NCI-H2171 (cell line): ENCODE data around the gene TMEM119.
"Not testable (repeated sequence)": the region's sequence is repeated elsewhere in the genome, so short reads cannot be mapped to it uniquely, and the experiment has no call there.

ENCODE experiments used
- DNase-seq: peaks from one replicate; lab custom pipeline; 2025; lab: John Stamatoyannopoulos, UW

Gene TMEM119

DNA sequence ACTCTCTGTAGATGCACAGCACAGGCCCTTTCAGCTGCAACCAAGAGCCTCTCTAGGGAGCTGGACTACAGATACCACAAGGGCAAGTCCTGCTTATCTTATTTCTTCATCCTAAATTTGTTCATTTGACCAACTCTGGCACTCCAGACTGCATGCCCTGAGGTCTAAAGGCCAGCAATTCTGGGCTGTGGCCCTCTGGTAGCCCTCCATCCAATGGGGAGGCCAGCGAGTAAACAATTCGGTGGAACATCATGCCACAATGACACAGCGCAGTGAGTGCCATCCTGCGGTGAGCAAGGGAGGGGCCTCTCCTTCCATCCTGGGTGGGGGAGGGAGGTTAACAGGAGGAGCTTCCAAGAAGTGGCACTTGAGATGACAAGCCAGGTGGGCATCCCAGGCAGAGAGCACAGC is 36.5 kb upstream of the TMEM119 start:
- DNase-seq = peak; percentile 72

DNA sequence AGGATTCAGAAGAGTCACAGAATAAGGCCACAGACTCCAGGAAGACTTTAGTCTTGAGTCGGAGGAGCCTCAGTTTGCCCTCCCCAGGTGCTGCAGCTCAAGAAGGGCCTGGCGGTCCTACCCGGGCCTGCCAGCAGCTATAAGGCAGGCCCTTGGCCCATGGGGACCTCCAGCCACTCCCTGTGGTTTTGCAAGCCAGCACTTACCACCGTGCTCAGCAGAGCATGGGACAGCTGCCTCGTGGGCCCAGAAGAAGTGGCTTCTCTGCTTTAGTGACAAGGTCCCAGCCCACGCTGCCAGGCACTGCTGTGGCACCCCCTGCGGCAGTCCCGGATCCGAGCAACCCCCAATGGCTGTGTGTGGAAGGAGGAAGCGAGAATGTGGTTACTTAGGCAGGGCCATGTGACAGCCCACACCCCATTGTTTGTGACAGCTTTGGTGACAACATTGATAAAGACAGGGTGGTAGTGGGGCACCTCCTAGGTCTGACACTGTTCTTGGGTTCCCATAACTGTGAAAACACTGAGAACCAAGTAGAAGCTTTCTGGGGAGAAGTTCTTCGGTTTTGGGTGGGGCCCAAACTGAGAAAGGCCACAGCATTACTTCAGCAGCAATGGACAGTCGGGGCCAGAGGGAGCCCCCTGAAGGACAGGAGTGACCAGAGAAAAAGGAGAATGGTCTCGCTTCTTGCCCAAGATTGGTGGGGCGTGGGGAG is 35.8 kb upstream of the TMEM119 start, which contains the start of gene SELPLG:
TSS of gene SELPLG (minus strand) at position 361 of the 715 bp plus-strand sequence. CDS start 9,587 bp downstream, outside the sequence.
- no peak for DNase-seq

DNA sequence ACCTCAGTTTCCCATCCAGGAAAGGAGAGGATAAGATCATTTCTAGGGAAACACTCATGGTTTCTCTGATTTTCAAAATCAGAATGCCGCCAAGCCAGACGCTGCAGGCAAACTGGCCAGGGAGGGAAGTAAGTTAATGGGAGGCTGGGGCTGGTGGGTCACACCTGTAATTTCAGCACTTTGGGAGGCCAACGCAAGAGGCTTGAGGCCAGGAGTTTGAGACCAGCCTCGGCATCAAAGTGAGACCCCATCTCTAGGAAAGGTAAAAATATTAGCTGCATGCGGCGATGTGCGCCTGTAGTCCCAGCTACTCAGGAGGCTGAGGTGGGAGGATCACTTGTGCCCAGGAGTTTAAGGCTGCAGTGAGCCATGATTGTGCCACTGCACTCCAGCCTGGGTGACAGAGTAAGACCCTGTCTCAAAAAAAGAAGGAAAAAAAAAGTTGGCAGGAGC is 35.2 kb upstream of the TMEM119 start:
- DNase-seq = no peak

DNA sequence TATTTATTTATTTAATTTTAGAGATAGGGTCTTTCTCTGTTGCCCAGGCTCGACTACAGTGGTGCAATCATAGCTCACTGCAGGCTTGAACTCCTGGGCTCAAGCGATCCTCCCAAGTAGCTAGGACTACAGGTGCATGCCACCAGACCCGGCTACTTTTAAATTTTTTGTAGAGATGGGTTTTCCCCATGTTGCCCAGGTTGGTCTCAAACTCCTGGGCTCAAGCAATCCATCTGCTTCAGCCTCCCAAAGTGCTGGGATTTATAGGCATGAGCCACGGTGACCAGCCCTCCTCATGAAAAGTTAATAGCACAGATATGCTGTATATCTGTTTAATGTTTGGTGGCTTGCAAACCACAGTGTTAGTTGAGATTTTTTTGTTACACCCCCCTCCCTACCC is 33.4 kb upstream of the TMEM119 start:
- not testable (repeated sequence) for DNase-seq

DNA sequence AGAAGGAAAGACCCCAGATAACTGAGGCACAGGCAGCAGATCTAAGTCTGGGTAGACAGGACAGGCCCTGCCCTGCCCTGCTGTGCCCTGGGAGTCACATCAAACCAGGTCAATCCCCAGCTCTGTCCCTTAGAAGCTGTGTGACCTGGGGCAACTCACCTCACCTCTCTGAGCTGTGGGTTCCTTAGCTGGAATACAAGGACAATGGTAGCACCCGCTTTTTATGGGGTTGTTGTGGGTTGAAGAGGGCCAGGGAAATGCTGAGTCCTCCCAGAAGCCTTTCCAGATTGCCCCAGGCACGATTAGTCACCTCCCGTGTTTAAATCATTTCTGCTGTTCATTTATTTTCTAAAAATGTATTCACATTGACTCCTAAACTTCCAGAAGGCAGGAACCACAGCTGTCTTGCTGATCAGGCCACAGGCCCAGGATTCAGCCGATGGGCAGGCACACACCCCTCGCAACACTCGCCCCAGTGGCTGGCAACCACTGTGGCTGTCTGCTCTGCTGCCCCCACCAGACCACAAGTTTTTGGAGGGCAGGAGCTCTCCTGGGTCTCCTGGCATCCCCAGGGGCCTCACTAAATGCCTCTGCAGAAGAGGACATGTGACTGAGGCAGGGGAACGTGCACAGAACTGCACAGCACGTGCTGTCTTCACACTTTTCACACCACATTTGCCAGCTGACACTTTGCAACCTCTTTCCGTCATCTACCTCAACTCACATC is 32.8 kb upstream of the TMEM119 start:
- no peak for DNase-seq

DNA sequence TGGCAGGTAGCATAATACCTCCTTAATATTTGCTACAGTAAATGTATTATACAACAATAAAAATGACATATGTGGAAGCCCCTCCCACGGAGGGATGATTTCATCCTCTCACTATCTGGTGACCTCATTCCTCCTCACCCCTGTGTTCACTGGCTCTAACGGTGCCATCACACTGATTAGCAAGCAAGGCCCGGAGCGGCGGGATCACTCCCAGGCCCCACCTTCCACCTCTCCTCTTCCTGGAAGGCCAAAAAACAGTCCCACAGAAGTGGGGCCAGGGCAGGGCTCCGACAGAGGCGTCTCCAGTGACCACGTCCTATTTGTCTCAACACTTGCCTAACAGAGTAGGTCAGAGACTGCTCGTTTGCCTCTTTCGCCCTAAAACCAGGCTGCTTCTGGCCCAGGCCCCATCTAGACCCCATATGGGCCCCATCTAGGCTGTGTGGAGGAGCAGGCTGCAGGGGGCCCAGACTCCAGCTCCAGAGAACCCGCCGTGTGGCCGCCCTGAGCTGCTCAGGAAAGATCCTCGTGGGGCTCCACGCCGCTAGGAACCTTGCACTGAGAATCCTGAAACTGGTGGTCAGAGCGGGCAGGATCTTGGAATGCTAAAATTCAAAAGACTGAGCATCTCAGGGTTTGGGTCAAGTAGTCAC is 32.1 kb upstream of the TMEM119 start:
- DNase-seq = no peak

DNA sequence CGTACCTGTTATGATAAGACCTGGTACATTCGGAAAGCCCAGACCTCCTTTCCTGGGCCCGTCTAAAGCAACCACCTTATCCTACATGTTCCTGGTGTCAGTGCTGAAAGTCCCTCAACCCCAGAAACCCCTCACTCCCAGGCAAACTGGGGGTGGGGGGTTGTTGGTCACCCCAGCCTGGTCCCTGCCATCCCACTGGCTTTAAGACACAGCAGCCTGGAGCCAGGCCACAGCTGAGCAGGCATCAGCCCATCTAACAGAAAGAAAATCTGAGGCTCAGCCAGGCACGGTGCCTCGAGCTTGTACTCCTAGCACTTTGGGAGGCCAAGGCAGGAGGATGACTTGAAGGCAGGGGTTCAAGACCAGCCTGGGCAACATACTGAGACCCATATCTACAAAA is 31.3 kb upstream of the TMEM119 start:
- no peak for DNase-seq

DNA sequence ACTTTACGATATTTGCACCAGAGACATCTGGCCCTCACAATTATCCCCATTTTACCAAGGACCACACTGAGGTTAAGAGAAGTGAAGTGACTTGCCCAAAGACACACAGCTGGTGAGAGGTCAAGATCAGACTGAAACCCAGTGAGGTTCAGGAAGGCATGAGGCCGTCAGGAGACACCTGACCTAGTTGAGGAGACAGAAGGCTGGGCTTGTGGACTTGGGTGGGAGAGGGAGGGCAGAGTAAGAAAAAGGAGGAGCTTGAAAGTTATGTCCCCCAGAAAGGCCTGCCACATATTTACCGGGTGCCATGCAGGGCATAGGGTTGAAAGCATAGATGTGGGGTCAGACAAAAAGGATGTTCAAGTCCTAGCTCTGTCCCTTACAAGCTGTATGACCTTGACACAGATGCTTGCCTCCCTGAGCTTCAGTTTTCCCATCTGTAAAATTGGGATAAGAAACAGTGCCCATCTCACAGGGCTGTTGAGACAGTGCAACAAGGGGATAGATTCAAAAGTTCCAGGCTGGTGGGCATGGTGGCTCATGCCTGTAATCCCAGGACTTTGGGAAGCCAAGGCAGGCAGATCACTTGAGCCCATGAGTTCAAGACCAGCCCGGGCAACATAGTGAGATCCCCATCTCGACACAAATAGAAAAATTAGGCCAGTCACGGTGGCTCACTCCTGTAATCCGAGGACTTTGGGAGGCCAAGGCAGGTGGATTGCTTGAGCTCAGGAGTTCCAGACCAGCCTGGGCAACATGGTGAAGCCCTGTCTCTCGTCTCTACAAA is 29.4 kb upstream of the TMEM119 start:
- no peak for DNase-seq

DNA sequence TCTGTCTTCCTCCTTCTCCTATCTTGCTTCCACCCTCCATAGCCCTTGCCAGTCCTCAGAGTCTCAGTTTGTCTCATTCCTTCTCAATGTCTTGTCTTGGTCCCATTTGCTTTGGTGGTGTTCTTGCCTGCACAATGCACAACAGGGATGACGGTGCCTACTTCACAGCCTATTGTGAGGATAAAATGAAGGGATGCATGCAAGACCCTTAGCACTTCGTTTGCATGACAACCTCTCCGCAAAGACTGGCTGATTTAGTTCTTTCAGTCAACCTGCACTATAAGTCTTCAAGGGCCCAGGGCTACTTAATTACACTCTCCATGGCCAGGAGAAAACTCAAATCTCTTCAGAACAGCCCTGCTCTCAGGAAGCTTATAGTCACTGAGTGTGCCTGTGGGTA is 27.3 kb upstream of the TMEM119 start:
- no peak for DNase-seq

DNA sequence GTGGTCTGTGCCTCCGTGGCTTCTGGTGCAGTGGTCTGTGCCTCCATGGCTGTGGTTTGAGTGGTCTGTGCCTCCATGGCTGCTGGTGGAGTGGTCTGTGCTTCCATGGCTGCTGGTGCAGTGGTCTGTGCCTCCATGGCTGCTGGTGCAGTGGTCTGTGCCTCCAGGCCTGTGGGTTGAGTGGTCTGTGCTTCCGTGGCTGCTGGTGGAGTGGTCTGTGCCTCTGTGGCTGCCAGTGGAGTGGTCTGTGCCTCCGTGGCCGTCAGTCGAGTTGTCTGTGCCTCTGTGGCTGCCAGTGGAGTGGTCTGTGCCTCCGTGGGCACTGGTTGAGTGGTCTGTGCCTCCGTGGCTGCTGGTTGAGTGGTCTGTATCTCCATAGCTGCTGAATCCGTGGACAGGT is 25.7 kb upstream of the TMEM119 start:
- no peak for DNase-seq

DNA sequence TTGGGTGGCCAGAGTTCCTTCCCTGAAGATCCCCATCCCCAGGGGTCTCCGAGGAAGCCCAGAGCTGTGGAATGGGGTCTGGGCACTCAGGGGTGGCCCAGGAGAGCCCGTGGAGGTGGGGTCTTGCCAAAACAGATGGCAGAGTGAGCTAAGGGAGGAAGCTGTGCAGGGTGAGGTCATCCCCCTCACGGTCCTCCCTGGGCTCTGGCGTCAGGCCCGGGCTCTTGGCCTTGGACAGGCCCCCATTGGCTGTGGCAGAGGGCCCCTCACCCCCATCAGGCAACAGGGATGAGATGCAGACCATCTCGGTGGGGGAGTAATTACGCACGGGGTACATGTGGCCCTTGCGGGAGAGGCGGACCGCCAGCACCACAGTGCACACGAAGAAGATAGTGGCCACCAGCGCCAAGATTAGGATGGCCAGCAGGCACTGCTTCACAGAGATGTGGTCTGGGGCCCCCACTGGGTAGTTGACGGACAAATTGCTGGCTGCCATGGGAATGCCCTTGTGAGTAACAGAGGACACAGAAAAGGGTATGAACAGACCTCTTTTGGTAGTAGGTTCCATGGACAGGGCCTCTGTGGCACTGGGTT is 25.1 kb upstream of the TMEM119 start:
- DNase-seq = no peak

DNA sequence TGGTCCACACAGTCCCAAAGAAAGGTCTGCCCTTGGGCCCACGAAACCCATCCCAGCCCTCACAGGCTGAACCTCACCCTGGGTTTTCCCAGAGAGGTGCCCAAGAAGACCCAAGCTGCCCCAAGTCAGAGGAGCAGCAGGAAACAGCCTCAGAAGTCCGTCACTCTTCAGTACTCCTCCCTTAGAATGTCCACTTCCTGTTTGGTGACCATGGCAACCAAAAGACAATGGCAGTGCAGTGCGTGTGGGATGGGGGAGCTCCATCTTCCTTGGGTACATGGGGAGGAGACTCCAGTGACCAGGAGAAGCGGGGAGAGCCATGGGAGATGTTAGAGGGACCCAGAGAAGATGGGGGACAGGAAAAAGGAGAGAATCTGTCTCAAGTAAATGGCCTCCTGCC is 24.5 kb upstream of the TMEM119 start:
- no peak for DNase-seq

DNA sequence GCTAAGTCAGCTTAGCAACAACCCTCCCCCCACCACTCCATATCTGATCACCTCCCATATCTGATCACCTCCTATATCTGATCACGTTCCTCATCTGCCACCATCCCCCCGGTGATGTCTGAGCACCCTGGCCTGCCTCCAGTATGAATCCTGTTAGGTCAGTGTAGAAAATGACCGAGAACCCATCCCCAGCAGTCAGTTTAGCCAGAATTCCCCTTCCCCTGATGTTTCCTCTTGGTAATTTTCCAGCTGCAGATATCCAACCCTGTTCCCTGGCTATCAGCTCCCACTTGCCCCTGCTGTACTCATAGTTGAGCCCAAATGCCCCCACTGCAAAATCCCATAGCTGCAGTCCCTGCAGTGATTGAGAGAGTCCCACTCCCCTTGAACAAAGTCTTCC is 23.3 kb upstream of the TMEM119 start:
- no peak for DNase-seq

DNA sequence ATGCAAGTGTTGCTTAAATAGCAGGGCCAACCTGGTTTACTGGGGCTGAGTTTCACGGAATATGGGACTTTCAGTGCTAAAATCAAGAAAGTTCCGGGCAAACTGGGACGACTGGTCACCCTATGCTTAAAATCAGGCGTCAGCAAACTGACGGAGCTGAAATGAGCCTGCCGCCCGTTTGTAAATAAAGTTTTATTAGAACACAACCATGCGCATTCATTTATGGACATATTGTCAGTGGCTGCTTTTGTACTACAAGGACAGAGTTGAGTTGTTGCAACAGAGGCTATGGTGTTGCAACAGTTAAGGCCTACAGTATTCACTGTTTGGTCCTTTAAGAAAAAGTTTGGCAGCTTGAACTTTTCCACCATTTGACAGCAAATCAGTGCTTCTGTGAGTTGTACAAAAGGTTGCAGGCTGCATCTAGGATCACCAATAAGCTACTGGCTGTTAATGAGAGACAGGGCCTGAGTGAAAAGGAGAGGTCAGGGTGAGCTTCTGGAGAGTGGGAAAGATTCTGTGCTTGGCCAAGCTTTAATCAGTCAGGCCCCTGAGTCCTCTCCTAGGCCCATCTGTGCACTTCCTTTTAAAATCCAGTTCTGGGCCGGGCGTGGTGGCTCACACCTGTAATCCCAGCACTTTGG is 22.5 kb upstream of the TMEM119 start:
- no peak for DNase-seq

DNA sequence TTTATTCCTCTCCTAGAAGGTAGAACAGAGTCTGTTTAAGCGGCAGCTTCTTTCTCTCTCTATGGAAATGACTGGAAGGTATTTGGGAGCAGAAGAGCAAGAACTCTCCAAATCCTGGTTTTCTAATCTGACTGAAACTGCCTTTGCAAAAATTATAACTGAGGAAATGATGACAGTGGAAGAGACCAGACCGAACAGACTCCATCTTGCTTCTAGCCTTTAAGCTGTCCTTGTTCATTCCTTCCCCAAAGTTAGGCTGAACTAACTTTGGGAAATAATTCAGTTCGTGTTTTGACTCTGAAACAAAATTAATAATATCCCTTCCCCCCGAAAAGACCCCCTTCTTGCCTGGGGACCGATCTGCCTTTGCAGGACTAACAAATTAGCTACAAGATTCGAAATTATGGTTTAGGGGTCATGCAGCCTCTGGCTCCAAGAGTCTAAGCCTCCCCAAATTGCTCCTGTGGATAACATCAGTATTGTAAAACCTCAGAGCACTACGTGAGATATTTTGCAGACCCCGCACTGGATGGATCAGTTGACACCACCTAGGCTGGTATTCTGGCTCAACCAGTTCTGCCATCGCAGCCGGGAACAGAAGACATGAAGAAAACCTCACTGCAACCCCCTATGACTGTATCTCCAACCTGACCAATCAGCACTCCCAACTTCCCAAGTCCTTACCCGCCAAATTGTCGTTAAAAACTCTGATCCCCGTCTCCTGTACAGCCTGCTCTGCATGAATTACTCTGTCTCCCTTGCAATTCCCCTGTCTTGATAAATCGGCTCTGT is 21.7 kb upstream of the TMEM119 start:
- DNase-seq = no peak

DNA sequence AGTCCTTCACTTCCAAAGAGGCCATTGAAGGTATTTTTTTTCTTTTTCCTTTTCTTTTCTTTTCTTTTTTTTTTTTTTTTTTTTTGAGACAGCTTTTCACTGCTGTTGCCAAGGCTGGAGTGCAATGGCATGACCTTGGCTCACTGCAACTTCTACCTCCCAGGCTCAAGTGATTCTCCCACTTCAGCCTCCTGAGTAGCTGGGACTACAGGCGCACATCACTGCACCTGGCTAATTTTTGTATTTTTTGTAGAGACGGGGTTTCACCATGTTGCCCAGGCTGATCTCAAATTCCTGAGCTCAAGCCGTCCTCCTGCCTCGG is 21.0 kb upstream of the TMEM119 start:
- DNase-seq = not testable (repeated sequence)

DNA sequence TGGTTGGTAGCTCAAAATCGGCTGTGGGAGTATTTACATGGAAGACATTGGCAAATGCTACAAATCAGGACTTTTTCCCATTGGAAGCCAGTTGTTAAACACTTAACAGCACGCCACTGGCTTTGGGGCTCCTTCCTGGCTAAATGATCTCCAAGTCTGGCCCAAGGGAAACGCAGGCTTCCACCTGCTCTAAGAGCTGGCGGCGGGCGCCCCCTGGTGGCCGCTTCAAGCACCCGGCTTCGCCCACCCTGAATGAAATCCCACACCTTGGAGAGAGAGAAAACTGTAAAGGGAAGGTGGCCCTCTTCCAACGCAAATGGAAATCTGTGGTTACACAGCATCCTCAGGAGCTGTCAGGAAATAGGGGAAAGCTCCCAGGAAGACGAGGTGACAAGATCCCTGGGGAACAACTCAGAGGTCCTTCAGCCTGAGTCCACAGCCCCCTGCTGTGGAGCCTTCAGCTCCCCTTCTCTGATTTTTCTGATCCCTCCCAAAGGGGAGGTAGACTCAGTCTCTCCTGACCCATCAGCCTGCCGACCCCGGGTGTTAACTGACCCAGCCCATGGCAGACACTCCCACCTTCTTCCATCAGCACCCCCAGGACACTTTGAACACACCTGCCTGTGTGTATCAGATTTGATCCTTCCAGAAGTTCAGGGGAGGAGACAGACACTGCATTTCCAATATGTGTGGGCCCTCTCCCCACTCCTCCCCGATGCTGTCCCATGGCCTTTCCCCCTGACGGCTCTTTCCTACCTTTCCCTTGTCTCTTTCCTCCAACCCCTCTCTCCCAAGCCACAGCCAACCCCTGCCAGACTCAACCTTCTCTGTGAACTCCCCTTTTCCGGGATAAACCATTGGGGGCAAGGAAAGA is 20.4 kb upstream of the TMEM119 start:
- peak; percentile 83 for DNase-seq

DNA sequence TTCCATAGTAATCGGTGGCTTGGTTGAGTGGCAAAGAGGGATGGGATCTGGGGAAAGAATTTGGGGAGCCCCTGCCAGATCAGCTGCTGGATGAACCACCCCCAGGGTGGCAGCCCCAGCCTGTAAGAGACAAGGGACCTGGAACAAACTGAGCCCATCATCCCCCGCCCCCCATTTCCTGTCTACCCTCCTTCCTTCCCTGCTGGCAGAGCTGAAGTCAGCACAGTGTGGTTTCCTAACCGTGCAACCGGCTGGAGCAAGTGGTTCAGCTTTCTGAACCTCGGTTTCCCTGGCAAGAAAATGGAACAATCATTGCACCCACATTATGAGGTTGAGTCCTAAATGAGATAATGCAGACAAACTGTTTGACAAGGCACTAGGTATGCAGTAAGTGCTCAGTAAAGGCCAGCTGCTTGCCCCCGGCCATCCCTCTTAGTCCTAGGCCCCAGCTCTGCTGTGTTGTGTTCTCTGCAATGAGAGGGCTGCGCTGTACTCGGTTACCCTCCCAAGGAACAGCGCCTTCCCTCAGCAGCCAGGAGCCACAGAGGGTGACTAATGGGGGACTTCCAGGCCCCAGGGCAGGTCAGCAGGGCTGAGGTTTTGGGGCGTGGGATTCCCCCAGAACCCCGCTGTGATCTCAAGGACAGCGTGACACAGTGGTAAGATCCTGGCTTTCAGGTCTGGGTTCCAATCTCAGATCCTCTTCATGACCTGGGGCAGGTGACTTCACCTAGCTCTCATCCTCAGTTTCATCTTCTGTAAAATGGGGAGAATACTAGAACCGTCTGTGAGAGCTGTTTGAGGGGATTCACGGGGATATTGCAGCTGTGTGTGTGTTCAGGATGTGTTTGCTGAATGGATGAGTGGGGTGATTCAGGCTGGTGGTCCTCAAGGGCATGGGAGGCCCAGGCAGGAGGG is 19.3 kb upstream of the TMEM119 start:
- no peak for DNase-seq

DNA sequence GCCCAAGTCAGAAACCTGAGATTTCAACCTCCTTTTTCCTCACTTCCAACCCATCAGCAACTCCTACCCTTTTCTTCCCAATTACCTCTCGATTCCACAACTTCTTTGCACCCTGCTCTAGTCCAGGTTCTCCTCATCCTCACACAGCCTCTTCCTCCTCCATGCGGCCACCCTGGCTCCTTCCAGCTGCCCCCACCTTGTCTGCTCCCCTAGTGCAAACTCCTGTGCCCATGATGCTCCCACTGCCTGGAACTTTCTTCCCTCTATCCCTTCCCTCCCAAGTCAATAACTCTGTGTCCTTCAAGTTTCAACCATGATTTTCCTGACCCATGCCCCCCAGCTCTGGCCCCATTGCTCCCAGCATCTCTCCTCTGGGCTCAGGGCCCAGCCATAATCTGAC is 18.5 kb upstream of the TMEM119 start:
- DNase-seq = no peak
